GM21717 (cell line): ENCODE measurements around the gene FANCC.

ENCODE experiments used
- ATAC-seq: cut with Tn5 transposase; IDR thresholded peaks from one replicate; pipeline ENCODE4 v1.9.1; 2021; ENCODE audit warnings: mild to moderate bottlenecking, moderate library complexity; ENCODE audit not compliant: unreplicated experiment

Gene FANCC

DNA sequence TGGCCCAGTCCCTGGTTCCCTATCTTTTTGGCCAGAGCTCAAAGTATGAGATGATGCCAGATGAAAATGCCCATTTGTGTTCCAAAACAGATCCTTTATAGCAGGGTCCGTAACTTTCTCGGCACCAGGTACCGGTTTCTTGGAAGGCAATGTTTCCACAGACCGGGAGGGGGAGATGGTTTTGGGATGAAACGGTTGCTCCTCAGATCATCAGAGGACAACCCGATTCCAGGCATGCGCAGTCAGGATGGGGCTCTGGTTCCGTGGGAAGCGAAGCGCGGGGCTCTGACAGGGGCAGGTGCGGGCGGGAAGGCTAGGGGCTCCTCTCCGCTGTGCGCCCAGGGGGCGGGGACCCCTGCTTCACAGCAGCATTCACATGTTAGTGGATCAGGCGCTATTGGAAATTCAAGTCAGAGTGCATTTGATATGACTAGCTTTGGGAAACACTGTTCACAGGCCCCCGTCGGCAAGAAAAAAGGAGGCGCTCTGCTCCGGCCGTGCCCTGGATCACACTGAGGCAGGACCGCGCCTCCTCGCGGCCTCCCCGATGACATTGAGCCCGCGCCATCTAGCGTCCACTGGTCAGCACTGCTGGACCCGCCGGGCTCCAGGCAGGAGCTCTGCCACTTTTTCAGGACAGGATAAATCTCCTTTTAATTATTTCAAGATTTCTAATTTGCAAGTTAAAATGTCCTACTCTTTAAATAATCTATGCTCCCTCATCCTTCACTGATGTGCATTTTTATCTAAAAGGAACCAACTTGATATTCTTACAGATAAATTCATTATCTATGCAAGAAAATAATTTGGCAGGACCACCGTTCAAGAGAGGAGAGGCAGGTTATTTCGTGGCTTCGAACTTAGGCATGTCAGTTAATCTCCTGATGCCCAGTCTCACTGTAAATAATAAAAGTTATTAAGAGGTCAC is 190.0 kb downstream of the FANCC start:
- no peak for ATAC-seq

DNA sequence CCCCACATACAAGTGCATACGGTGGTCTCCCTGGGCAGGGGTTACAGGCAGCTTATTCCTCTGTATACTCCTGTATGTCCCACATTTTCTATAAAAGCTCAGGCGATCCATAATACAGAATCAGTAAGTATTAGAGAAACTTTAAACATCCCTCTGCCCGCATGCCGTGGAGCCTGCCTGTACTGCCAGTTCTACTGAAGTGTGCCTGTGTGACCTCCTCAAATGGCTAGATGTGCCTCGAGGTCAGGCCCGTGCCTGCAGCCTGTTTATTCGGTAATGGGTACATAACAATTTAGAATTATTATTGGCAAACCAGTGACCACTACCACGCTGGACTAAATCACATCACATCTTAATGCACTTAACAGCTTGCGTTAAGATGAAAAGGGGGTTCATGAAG is 190.8 kb downstream of the FANCC start:
- ATAC-seq: no peak

DNA sequence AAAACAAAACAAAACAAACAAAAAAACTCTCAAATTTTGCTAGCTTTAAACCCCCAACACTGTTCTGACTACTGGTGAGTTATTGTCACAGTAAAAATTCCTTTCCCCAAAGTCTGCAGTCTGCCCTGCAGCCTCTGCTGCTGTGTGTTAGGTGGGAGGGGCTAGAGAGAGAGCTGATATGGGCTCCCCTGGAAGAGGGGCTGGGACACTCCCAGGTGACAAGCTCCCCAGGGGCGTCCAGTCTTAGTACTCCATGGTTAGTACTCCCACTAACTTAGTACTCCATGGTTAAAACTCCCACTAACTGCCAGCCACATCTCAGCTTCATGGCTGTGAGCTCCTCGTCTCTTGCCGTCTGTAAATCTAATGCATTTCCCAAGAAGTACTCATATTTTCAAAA is 191.9 kb downstream of the FANCC start:
- ATAC-seq: no peak

DNA sequence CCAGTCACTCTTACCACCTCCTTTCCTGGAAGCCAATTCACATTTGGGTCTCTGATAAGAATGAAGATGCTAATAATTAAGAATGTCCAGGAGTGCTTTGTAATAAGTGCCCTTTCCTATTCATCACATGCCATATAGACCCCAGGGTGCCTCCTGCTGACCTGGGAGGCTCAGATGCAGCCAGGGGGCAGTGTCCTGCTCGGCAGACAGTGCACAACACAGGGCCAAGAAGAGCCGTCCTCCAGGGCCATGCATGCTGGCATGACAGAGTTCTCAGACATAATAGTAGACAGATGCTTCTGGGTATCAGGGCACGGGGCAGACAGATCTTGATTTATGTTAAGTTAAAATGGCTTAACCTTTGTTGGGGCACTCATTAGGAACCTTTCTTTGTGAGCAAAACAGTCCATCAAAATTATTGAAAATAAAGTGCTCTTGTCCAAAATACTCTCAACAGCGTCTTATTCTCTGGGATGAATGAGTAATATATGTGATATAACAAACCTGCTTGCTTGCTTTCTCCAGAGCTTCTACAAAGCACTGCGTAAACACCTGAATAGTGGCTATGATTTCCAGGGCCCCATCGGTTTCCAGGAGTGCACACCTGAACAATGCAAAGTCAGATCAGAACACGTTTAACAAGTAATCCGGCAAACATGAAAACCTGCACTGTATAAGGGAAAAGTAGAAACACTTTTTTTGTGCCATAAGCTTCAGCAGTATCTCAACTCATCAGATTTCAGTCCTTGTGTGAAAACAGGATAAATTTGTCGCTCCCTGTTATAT is 192.7 kb downstream of the FANCC start:
- no peak for ATAC-seq

DNA sequence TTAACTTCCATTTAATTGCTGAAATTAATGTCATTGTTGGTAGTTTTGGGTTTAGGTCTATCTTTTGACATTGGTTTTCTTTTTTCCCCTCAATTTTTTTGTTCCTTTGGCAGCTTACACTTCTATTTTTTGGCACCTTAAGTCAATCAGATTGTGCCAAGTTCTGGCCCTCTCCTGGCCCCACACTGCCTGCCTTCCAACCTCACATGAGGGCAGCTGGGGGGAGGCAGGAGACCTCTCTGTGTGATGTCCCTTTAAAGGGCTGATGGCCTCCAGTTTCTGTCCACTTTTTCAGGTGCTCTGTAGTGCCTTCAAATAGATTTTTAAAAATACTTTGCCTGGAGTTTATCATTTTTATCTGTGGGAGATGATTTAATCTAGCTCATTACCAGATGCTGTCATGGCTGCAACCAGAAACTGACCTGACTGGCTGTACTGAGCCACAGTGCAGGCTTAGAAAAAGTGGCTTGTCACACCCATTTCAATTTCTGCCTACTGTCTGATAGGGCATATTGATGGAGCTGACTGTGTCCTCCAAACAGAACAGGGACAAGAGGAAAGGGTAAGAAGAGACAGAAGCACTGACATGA is 196.6 kb downstream of the FANCC start:
- no peak for ATAC-seq

DNA sequence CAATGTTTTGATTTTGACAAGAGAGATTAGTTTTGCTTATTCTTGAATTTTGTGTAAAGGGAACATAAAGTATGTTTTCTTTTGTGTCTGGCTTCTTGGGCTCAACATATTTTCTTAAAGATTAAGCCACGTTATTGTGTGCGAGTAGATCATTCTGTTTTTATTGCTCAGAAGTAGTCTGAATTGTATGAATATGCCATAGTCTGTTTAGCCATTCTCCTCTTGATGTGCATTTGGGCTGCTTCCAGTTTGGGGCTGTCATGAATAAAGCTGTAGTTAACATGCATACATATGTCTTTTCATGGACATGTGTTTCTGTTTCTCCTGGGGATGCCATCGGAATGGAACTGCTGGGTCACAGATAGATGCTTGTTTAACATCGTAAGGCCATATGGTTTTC is 198.9 kb downstream of the FANCC start:
- ATAC-seq: no peak

DNA sequence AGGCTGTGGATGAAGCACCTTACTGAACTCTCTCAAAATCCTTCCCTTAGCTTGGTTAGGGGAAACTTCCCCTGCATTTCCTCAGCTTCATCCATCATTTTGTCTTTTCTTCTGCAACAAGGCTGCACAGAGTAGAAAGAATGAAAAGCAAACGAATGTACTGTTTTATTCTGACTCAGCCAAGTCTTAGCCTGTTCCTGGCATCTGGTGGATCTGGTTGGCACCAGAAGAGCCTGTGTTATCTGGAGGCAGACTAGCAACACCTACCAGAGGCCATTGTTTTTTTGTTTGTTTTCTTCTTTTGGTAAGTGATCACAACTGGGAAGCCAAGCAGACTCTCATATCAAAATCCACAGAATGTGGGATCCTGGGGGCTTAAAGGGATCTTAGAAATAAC is 200.7 kb downstream of the FANCC start:
- no peak for ATAC-seq

DNA sequence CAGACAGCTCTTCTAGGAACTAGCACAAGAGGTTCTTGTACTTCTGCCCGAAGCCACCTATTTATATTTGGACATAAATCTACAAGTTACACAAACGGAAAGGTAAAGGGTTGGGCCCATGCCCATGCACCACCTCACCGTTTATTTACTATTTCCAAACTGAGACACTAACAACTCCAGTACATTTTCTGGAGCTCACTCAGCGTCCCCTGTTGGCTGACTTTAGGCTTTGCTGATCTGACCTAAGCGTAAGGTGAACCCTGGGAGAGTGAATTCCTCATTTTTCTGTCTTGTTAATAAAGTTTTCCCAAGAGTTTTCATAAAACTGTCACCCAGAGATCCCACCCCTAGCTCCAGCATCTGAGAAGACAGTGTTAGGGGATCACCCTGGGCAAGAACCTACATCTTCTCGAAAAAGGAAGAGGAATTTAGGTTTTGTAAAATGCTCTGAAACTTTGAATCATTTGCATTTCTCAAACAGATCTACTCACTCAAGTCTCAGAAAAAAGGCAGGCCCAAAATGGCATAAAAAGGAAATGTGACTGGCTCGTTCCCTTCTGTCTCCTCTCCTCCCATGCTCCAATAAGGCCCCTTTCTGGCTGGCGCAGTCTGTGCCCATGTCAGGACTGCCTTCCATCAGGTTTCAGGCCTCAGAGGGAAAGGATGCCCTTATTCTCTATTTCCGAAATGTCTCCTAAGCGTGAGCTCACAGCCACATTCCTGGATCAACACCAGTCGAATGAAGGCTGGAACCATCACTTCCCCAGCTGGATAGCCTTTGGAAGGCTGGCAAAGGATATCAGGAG is 201.3 kb downstream of the FANCC start:
- no peak for ATAC-seq

DNA sequence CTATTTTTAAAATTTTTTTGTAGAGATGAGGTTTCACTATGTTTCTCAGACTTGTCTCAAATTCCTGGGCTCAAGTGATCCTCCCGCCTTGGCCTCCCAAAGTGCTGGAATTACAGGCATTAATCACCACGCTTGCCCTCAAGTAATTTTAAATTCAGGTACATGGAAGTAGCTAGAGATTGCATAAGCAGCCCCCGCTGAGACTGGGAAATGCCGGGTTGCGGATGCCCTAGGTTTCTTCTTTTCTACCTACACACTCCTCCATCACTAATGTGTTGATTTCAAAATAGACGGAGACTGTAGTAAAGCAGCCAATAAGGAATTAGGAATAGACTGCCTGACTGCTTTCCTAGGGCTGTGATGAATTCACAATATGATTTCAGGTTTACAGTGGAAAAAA is 202.4 kb downstream of the FANCC start:
- ATAC-seq: no peak

DNA sequence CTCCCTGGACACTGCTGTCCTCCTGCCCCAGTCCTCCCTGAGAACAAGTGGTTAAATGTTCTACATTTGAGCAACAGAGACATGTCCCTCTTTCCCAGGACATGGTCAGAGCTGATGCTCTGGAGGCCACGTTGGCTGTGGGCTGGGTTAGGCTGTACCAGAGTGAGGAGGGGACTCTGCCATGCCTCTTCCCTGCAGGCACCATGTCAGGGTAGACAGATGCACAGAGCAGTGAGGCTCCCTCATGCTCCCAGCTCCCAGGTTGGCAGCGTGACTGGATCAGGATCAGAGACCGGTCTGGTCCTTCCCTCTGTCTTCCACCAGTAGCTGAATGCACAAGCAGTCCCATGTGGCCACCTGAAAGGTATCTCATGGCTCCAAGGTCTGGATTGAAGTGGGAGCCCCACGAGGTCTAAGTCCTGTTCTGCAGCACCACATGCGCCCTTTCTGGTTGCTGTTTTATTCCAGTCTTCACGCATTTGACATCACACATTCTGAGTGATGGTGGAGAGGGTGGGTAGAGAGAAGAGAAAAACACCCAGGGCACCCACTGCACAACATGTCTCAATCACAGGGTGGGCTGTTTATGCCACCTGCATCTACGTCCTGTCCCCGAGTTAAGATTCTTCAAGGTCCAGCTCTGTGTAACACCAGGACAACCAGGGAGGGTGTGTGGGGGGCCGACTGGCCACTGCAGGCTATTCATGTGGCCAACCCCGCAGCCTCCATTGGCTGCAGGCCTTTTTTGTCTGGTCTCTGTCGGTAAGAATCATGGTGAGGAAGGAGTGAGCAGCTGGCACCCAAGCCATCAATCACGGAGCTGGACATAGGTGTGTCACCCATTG is 204.9 kb downstream of the FANCC start:
- ATAC-seq: no peak

DNA sequence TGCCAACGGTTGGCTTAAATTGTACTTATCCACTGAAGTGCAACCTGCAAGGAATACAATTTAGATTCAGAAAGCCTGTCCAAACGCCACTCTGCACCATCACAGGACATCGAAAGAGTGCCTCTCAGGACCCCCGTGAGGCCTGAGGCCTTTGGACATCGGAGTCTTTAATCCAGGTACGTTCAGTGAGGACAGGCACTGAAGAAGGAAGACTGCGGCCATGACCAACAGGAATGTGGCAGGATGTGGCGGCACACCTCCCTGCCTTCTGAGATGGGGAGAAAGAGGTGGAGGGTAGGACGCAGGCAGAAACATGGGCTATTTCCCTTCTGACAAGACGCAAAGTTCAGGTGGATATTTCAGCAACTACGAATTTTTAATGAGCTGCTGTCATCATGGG is 205.8 kb downstream of the FANCC start:
- ATAC-seq: no peak

DNA sequence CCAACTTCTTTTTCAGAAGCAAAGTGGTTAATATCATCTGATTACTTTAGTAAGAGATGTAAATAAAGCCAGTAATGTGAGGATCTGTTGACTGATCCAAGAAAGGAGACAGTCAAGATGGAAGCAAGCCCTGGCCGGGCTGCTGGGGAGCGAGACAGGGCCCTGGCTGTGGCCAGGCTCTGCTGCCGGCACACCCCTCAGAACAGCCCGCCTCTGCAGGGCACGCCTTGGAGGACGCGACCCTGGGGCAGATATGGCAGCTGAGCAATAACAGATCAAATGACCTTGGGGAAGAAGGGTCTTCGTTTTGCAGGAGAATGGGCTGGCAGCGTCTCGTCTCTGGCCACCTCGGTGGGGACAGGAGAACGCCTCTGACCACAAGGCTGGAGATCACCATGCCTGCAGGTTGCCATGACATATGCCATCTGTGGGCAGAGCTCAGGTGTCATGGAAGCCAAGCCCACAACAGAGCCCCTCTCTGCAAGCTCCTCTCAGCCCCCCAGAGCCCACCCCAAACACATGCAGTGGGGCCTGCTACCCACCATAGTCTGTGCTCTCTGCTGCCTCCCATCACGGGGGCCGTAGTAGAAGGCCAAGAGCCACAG is 206.5 kb downstream of the FANCC start:
- ATAC-seq: no peak

DNA sequence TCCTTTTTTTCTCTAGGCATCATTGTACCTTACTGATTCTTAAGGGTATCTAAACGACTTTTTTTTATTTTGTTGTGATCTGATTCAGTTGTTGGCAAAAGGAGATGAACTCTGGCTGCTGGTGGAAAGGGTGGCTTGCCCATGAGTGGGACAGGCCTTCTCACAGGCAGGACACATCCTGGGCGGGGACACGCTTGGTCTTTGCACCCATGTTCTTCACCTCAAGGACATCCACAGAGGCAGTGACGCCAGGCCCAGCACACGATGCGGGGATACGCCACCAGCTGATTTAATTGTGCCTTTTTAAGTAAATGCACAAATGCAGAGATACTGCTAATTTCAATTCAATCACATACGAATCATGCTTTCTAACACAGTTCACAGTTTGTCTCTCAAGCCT is 208.1 kb downstream of the FANCC start:
- no peak for ATAC-seq

DNA sequence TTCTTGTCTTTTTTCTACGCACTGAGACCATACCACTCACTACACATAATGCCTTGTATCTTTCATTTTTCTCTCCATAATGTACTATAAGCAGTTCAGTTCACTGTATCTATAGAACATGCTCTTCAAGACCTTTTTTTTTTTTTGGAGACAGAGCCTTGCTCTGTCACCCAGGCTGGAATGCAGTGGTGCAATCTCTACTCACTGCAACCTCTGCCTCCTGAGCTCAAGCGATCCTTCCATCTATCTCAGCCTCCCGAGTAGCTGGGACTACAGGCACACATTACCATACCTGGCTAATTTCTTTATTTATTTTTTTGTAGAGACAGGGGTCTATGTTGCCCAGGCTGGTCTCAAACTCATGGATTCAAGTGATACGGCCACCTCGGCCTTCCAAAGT is 208.7 kb downstream of the FANCC start:
- no peak for ATAC-seq

DNA sequence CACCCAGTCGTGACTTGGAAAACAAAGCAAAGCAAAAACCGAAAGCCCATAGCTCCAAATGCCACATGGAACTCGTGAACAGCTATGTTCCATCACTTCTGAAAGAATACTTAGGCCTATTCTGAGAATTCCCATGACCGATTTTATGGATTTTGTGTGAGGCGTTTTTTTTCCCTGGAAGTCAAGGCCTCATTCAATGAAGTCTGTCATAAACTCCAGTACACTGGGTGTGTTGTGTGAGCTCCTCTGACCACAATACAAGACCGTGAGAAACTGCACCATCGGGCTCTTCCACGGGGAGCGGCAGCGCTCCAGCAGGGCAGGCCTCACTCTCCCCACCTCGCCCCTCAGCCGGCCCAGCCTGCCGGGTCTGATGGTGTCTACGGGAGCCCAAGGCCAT is 209.5 kb downstream of the FANCC start:
- ATAC-seq: no peak

DNA sequence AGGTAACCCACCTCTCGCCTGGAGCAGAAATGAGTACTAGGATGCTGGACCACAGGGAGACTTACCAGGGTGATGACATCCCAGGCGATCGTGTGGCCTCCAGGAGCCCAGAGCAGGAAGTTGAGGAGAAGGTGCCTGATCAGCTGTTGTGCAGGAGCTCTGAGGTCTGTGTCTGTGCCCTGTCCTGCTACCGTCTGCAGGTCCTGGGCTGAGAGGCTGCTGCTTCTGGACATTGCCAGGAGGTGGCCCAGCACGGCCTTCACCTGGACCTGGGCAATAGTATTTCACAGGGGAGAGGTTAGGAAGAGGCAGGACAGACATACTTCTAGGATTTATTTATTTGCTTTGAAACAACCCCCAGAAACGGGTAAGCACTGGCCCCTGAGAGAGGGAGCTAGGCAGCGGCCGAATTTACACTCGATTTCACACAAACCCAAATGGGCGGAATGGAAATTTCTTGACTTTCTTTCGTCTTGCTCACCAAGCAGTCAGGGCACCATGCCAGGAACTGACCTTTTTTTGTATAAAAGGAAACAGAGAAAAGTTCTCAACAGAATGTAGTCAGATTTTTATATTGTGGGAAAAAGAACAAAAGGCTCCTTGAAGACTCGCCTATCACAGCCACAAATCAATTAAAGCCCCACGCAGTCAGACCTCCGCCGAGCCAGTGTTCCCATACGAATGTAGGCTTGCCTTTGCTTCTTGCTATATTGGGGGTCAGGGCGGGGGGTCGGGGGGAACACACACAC is 210.3 kb downstream of the FANCC start:
- no peak for ATAC-seq

DNA sequence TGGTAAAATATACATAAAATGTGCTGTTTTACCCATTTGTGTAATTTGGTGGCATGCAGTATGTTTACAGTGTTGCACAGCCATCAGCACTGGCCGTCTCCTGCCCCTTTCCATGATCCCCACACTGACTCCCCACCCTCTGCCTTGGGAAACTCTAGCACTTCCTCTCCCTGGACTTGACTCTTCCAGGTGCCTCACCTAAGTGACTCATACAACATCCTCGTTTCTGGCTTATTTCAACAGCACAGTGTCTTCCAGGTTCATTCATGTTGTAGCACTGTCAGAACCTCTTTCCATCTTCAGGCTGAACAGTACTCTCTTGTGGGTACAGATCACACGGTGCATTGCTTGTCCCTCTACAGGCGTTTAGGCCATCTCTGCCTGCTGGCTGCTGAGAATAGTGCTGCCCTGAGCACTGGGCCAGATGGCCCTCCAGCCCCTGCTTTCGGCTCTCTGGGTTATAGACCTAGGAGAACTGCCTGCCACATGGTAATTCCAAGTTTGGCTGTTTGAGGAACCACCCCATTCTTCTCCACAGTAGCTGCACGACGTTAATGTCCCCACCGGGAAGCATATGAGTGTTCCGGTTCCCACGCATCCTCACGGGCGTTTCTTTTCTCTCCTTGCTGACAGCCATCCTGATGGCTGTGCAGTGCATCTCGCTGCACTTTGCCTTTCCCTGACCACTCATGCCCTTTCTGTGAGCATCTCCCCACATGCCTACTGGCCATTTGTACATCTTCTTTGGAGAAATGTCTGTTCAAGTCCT is 211.8 kb downstream of the FANCC start:
- ATAC-seq: no peak

DNA sequence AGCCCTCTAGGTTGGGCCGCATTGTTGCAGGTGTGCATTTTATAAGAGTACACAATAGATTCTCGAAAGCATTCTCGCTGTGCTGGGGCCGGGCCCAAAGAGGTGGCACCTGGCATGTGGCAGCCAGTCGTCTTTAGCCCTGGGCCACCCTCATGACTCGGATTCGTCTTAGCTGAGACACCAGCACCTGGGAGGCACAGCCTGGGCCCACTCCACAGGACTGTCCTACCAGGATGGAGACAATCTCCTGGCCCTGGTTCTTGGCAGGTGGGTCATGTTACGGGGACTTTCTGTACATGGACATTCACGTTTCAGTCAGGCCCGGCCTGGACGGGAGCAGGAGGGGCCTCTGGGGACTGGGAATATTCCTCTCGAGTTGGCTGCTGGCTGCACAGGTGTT is 212.5 kb downstream of the FANCC start:
- no peak for ATAC-seq
